Activated naive CD4-positive, alpha-beta T cell treated with anti-CD3 and anti-CD28 coated beads, Interleukin-2, amount 10 ng/mL, durations not matched to agents 7 days and 5 days (primary cell): Measurements from ENCODE around the gene YLPM1.
"Not testable (repeated sequence)": the region's sequence is repeated elsewhere in the genome, so short reads cannot be mapped to it uniquely, and the experiment has no call there.

Experiments used
- CTCF ChIA-PET: fragments of 350-600 bp; sonication (Branson Sonifier 250); formaldehyde crosslinking; loops from one replicate; lab custom pipeline; 2021; ENCODE audit warnings: antibody characterized with exemption; lab: Charles Lee
- DNase-seq: peaks from one replicate; pipeline ENCODE4 v3.0.0-alpha.2; 2020
- H3K27ac Mint-ChIP-seq: one replicate; pipeline ENCODE4 v1.8.0; 2021; ENCODE audit warnings: mild to moderate bottlenecking, moderate library complexity, mixed read lengths
- H3K27me3 Mint-ChIP-seq: one replicate; pipeline ENCODE4 v1.8.0; 2021; ENCODE audit warnings: mild to moderate bottlenecking, mixed read lengths
- H3K36me3 Mint-ChIP-seq: one replicate; pipeline ENCODE4 v1.8.0; 2021; ENCODE audit warnings: mixed read lengths
- H3K4me1 Mint-ChIP-seq: one replicate; pipeline ENCODE4 v1.8.0; 2021; ENCODE audit warnings: mixed read lengths
- H3K4me3 Mint-ChIP-seq: one replicate; pipeline ENCODE4 v1.8.0; 2021; ENCODE audit warnings: mild to moderate bottlenecking, moderate library complexity, mixed read lengths
- H3K9me3 Mint-ChIP-seq: one replicate; pipeline ENCODE4 v1.8.0; 2021; ENCODE audit warnings: mixed read lengths

The YLPM1 gene

GRCh38 chr14:74762917-74763802, at the start of gene YLPM1:
Gene YLPM1 (plus strand): TSS chr14:74763316. CDS start chr14:74763490, 174 bp downstream.
- H3K9me3 Mint-ChIP-seq = peaks cover 1% of the 10 kb centered on the region
- no peaks in the 10 kb centered on the region for H3K27me3 Mint-ChIP-seq
- peak within 1 kb of the TSS; percentile 98 for H3K4me3 Mint-ChIP-seq
- CTCF ChIA-PET = interaction anchor here (0.7 to 2.5 kb wide), 10 partner anchors 16 to 441 kb away, joined by 3 to 9 read pairs (median 4); partner anchors contain the start of gene LTBP2
- peak; percentile 93 for DNase-seq
- H3K27ac Mint-ChIP-seq = peak within 1 kb of the TSS; percentile 84
- H3K4me1 Mint-ChIP-seq = peaks cover 48% of the 10 kb centered on the region
- peaks cover 32% of the 10 kb centered on the region for H3K36me3 Mint-ChIP-seq

GRCh38 chr14:74713395-74713735, 49.8 kb upstream of the YLPM1 start:
- CTCF ChIA-PET = no interaction called here
- Mint-ChIP-seq H3K4me3 (peak overlapping the region; percentile 95), H3K27ac (peak overlapping the region; percentile 91), H3K27me3 (no peaks in the 10 kb centered on the region), H3K4me1 (peaks cover 55% of the 10 kb centered on the region), H3K9me3 (no peaks in the 10 kb centered on the region), H3K36me3 (peaks cover 25% of the 10 kb centered on the region)
- DNase-seq = no peak

GRCh38 chr14:74720526-74720925, 42.6 kb upstream of the YLPM1 start:
- Mint-ChIP-seq H3K27me3 (no peaks in the 10 kb centered on the region), H3K9me3 (no peaks in the 10 kb centered on the region), H3K27ac (no peak overlapping the region), H3K36me3 (peaks cover 31% of the 10 kb centered on the region), H3K4me3 (no peak overlapping the region), H3K4me1 (peaks cover 4% of the 10 kb centered on the region)
- CTCF ChIA-PET = no interaction called here
- DNase-seq = no peak

GRCh38 chr14:74723134-74723533, 40.0 kb upstream of the YLPM1 start:
- H3K4me3 Mint-ChIP-seq = no peak overlapping the region
- no peak for DNase-seq
- CTCF ChIA-PET = no interaction called here
- peaks cover 24% of the 10 kb centered on the region for H3K36me3 Mint-ChIP-seq
- no peaks in the 10 kb centered on the region for H3K4me1 Mint-ChIP-seq
- H3K27ac Mint-ChIP-seq = no peak overlapping the region
- no peaks in the 10 kb centered on the region for H3K9me3 Mint-ChIP-seq
- H3K27me3 Mint-ChIP-seq = no peaks in the 10 kb centered on the region

GRCh38 chr14:74732387-74732786, 30.7 kb upstream of the YLPM1 start:
- Mint-ChIP-seq H3K9me3 (no peaks in the 10 kb centered on the region), H3K27ac (no peak overlapping the region), H3K27me3 (no peaks in the 10 kb centered on the region), H3K4me3 (no peak overlapping the region), H3K36me3 (peaks cover 38% of the 10 kb centered on the region), H3K4me1 (no peaks in the 10 kb centered on the region)
- no peak for DNase-seq
- CTCF ChIA-PET = no interaction called here

GRCh38 chr14:74733221-74733620, 29.9 kb upstream of the YLPM1 start:
- CTCF ChIA-PET = no interaction called here
- Mint-ChIP-seq H3K4me1 (no peaks in the 10 kb centered on the region), H3K4me3 (no peak overlapping the region), H3K27ac (no peak overlapping the region), H3K27me3 (no peaks in the 10 kb centered on the region), H3K9me3 (no peaks in the 10 kb centered on the region), H3K36me3 (peaks cover 40% of the 10 kb centered on the region)
- no peak for DNase-seq

- no peak overlapping the region for H3K27ac Mint-ChIP-seq
- H3K36me3 Mint-ChIP-seq = peaks cover 49% of the 10 kb centered on the region
- no peaks in the 10 kb centered on the region for H3K27me3 Mint-ChIP-seq
- DNase-seq = no peak
- CTCF ChIA-PET = interaction anchor here (0.8 kb wide), 1 partner anchor 126 kb away, joined by 3 read pairs; no protein-coding TSS in a partner anchor
- no peaks in the 10 kb centered on the region for H3K4me1 Mint-ChIP-seq
- no peaks in the 10 kb centered on the region for H3K9me3 Mint-ChIP-seq
- H3K4me3 Mint-ChIP-seq = no peak overlapping the region
These were observed 28.0 kb upstream of the YLPM1 start for GRCh38 chr14:74735125-74735524.

GRCh38 chr14:74737753-74738325, 25.3 kb upstream of the YLPM1 start:
- Mint-ChIP-seq H3K4me3 (no peak overlapping the region), H3K27me3 (no peaks in the 10 kb centered on the region), H3K27ac (no peak overlapping the region), H3K4me1 (no peaks in the 10 kb centered on the region), H3K36me3 (peaks cover 40% of the 10 kb centered on the region), H3K9me3 (no peaks in the 10 kb centered on the region)
- CTCF ChIA-PET = no interaction called here
- no peak for DNase-seq

GRCh38 chr14:74739293-74740030, 23.7 kb upstream of the YLPM1 start:
- H3K27ac Mint-ChIP-seq = no peak overlapping the region
- H3K4me3 Mint-ChIP-seq = no peak overlapping the region
- peaks cover 32% of the 10 kb centered on the region for H3K36me3 Mint-ChIP-seq
- DNase-seq = no peak
- H3K27me3 Mint-ChIP-seq = no peaks in the 10 kb centered on the region
- CTCF ChIA-PET = no interaction called here
- no peaks in the 10 kb centered on the region for H3K9me3 Mint-ChIP-seq
- no peaks in the 10 kb centered on the region for H3K4me1 Mint-ChIP-seq

- Mint-ChIP-seq H3K9me3 (peaks cover 5% of the 10 kb centered on the region), H3K4me1 (no peaks in the 10 kb centered on the region)
These were observed 15.9 kb upstream of the YLPM1 start for GRCh38 chr14:74747237-74747636.

GRCh38 chr14:74754157-74754556, 9.0 kb upstream of the YLPM1 start:
- Mint-ChIP-seq H3K4me3 (no peak overlapping the region), H3K4me1 (no peaks in the 10 kb centered on the region), H3K9me3 (peaks cover 13% of the 10 kb centered on the region), H3K36me3 (no peaks in the 10 kb centered on the region), H3K27me3 (peaks cover 3% of the 10 kb centered on the region), H3K27ac (no peak overlapping the region)
- CTCF ChIA-PET = interaction anchor here (1.1 kb wide), 1 partner anchor 10 kb away, joined by 3 read pairs; no protein-coding TSS in a partner anchor
- no peak for DNase-seq

More at GRCh38 chr14:74747237-74747636, 15.9 kb upstream of the YLPM1 start:
- CTCF ChIA-PET = no interaction called here
- Mint-ChIP-seq H3K4me3 (no peak overlapping the region), H3K27me3 (peaks cover 4% of the 10 kb centered on the region), H3K36me3 (no peaks in the 10 kb centered on the region), H3K27ac (no peak overlapping the region)
- DNase-seq = no peak

GRCh38 chr14:74754899-74755298, 8.2 kb upstream of the YLPM1 start:
- no peak overlapping the region for H3K27ac Mint-ChIP-seq
- H3K36me3 Mint-ChIP-seq = no peaks in the 10 kb centered on the region
- H3K27me3 Mint-ChIP-seq = peaks cover 3% of the 10 kb centered on the region
- no peak overlapping the region for H3K4me3 Mint-ChIP-seq
- peaks cover 13% of the 10 kb centered on the region for H3K9me3 Mint-ChIP-seq
- no peaks in the 10 kb centered on the region for H3K4me1 Mint-ChIP-seq
- CTCF ChIA-PET = interaction anchor here (1.1 kb wide), 1 partner anchor 9 kb away, joined by 3 read pairs; no protein-coding TSS in a partner anchor
- DNase-seq = no peak

- CTCF ChIA-PET = no interaction called here
- Mint-ChIP-seq H3K36me3 (no peaks in the 10 kb centered on the region), H3K4me3 (no peak overlapping the region), H3K9me3 (peaks cover 13% of the 10 kb centered on the region), H3K27ac (no peak overlapping the region), H3K27me3 (peaks cover 3% of the 10 kb centered on the region), H3K4me1 (peaks cover under 1% of the 10 kb centered on the region)
- DNase-seq = no peak
These were observed 6.8 kb upstream of the YLPM1 start for GRCh38 chr14:74756326-74756725.

GRCh38 chr14:74758505-74758904, 4.6 kb upstream of the YLPM1 start:
- H3K4me3 Mint-ChIP-seq, H3K9me3 Mint-ChIP-seq, DNase-seq, H3K36me3 Mint-ChIP-seq, H3K27me3 Mint-ChIP-seq, H3K27ac Mint-ChIP-seq, CTCF ChIA-PET: not testable (repeated sequence)
- H3K4me1 Mint-ChIP-seq = peaks cover 10% of the 10 kb centered on the region
